GM19395 (cell line): ENCODE measurements around the gene OGT.

Experiments used
- ATAC-seq: cut with Tn5 transposase; IDR thresholded peaks from one replicate; pipeline ENCODE4 v1.9.1; 2021; ENCODE audit warnings: mild to moderate bottlenecking, moderate library complexity; ENCODE audit not compliant: unreplicated experiment

The OGT gene

DNA sequence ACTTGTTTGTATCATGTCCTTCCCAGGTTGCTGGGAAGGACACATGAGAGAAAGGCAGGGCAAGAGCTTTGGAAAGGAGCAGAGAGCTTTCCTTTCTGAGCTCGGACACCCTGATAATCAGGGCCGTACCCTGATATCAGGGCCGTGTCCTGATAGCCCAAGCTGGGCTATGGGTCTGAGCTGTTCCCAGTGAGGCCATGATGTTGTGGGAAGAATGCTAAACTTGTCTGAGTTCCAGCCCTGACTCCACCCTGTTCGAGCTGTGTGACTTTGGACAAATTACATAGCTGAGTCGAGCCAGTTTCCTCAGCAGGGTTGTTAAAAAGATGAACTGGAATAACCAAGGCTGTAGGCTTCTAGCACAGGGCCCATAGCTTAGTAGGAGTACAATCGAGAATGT lies 88.7 kb downstream of the OGT start:
- no peak for ATAC-seq

DNA sequence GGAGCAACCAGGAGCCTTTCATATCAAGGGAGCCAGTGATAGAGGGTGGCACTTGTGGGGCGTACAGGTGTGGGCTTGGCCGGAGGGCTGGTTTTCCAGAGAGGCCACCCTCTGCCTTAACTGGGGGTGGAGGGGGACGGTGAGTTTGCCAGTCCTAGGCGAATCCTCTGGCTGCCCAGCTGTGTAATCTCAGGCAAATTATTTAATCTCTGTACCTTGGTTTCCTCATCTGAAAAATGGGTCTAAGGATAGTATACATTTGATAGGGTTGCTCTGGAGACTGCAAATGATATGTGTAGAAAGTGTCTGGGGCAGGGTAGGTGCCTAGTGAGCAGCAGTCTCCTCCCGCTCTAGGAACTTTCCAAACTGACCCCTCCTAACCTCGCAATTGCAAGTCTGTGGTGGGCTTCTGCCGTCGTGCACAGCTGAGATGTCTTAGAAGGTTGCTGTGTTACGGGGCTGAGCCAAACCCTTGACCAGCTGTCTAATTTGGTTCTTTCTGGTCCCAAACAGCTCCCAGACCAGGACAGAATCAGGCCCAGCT lies 89.2 kb downstream of the OGT start:
- no peak for ATAC-seq

DNA sequence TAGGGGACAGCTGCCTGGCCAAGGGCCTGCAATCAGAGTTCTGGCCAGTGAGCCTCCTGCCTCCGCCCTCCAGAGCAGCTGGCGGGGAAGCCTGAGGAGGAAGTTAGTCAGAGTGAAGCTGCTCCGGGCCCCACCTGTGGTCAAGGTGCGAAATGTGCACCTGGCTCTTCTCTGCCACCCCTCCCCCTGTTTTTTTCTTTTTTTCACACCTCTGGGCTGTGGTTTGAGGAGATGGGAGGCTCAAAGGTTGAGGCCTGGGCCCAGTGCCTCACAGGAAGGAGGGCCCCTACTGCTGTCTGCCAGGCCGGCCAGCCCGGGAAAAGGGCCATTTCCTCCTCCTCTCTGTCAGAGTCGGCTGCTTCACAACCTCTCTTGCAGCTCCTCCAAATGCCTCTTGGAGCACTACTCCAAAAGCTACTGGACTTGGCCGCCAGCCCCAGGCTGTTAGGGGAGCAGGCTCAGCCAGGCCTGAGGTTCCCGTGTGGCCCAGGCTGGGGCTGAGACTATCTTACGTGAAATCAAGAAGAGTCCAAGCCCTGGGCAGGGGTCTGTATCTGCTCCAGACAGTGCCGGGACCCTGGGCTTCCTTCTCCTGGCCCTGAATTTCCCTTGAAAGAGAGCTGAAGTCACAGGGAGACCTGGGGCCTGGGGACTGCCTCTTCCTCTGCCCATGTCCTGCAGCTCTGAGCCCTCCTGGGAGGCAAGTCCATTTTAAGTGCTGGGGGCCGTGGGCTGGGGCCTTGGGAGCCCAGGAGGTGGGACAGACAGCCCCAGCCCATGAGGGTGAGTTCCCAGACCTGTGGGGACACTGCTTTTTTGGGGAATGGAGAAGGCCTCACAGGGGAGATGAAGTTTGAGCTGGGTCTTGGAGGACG lies 89.9 kb downstream of the OGT start:
- peak; percentile 61 for ATAC-seq

DNA sequence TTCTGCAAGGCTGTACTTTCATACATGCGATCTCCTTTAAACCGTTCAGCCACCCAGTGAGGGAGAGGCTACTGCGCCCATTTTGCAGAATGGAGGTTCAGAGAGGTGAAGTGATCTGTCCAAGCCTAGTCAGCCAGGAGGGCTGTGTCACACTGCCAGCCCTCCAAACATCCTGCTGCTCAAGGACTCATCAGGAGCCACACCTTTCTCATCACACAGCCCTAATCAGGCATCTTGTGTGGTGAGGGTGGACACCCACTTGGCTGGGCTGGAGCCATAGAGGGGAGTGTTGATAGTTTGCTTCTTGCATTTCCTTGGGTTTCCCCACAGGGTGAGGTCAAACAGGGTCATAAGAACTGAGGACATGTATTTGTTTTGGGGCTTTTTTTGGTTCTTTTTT lies 90.8 kb downstream of the OGT start:
- ATAC-seq: no peak

DNA sequence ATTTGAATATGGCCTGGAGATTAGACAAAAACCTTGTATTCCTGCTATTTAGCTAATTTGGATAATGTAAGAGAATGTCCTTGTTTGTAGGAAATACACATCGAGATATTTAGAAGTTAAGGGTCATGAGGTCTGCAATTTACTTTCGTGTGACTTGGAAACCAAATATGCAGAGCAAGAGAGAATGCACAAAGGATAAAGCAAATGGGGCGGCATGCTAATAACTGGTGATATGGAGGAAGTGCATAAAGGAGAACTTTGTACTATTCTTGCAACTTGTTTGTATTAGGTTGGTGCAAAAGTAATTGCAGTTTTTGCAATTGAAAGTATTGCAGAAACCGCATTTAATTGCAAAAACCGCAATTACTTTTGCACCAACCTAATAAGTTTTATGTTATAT lies 92.6 kb downstream of the OGT start:
- ATAC-seq: no peak
